ENCODE results near the gene KRT71.

The KRT71 gene

GRCh38 chr12:52519826-52520662, 32.9 kb downstream of the KRT71 start, which contains the start of gene KRT5:
TSS of gene KRT5 (minus strand) at chr12:52520394. CDS start at chr12:52520296, 98 bp downstream.
- TF ChIP-seq CTCF (IDR thresholded peaks at IDR 0.05; ENCODE audit: low read depth, low read length) (no peak), MYC (IDR thresholded peaks at IDR 0.05; ENCODE audit: low read depth, low read length) (no peak), POLR2A (IDR thresholded peaks at IDR 0.05; ENCODE audit: extremely low read depth, insufficient read length) (no peak), MAX (IDR thresholded peaks at IDR 0.05; ENCODE audit: low read depth, low read length) (no peak)
- H3K4me3 ChIP-seq (ENCODE audit: low read depth, low read length): no peak within 1 kb of the TSS
- DNase-seq (ENCODE audit: low read depth): no peak

- TF ChIP-seq CTCF (IDR thresholded peaks at IDR 0.05; ENCODE audit: low read depth, low read length): no peak
- TF ChIP-seq MYC (IDR thresholded peaks at IDR 0.05; ENCODE audit: low read depth, low read length): no peak
- no peak for TF ChIP-seq POLR2A (IDR thresholded peaks at IDR 0.05; ENCODE audit: extremely low read depth, insufficient read length)
- no peak for TF ChIP-seq MAX (IDR thresholded peaks at IDR 0.05; ENCODE audit: low read depth, low read length)
- H3K4me3 ChIP-seq (ENCODE audit: low read depth, low read length): no peak overlapping the region
- no peak for DNase-seq (ENCODE audit: low read depth)
Measured at GRCh38 chr12:52519387-52519703, 33.6 kb downstream of the KRT71 start.

- H3K4me3 ChIP-seq (ENCODE audit: low read depth, low read length): no peak overlapping the region
- no peak for TF ChIP-seq MAX (IDR thresholded peaks at IDR 0.05; ENCODE audit: low read depth, low read length)
- TF ChIP-seq POLR2A (IDR thresholded peaks at IDR 0.05; ENCODE audit: extremely low read depth, insufficient read length): no peak
- no peak for TF ChIP-seq CTCF (IDR thresholded peaks at IDR 0.05; ENCODE audit: low read depth, low read length)
- TF ChIP-seq MYC (IDR thresholded peaks at IDR 0.05; ENCODE audit: low read depth, low read length): no peak
- no peak for DNase-seq (ENCODE audit: low read depth)
Measured at GRCh38 chr12:52518574-52519386, 34.2 kb downstream of the KRT71 start.

GRCh38 chr12:52517888-52518287, 35.1 kb downstream of the KRT71 start:
- H3K4me3 ChIP-seq (ENCODE audit: low read depth, low read length): no peak overlapping the region
- no peak for DNase-seq (ENCODE audit: low read depth)
- TF ChIP-seq CTCF (IDR thresholded peaks at IDR 0.05; ENCODE audit: low read depth, low read length): no peak
- TF ChIP-seq MYC (IDR thresholded peaks at IDR 0.05; ENCODE audit: low read depth, low read length): no peak
- no peak for TF ChIP-seq POLR2A (IDR thresholded peaks at IDR 0.05; ENCODE audit: extremely low read depth, insufficient read length)
- TF ChIP-seq MAX (IDR thresholded peaks at IDR 0.05; ENCODE audit: low read depth, low read length): no peak

- no peak overlapping the region for H3K4me3 ChIP-seq (ENCODE audit: low read depth, low read length)
- no peak for DNase-seq (ENCODE audit: low read depth)
- TF ChIP-seq MAX (IDR thresholded peaks at IDR 0.05; ENCODE audit: low read depth, low read length) (no peak), MYC (IDR thresholded peaks at IDR 0.05; ENCODE audit: low read depth, low read length) (no peak), POLR2A (IDR thresholded peaks at IDR 0.05; ENCODE audit: extremely low read depth, insufficient read length) (no peak), CTCF (IDR thresholded peaks at IDR 0.05; ENCODE audit: low read depth, low read length) (no peak)
Measured at GRCh38 chr12:52517005-52517835, 35.7 kb downstream of the KRT71 start.
